HL-60 (cell line): ENCODE measurements around the gene FXN.

Experiments used
- POLR2AphosphoS5 ChIP-seq: IDR thresholded peaks from 2 replicates; pipeline ENCODE4 v1.6.1; 2012; ENCODE audit warnings: low read depth
- TF ChIP-seq, protein P1 (sequence below): IDR thresholded peaks from 2 replicates; pipeline ENCODE4 v1.6.1; 2012; ENCODE audit warnings: low read depth; ENCODE audit not compliant: insufficient replicate concordance
- TF ChIP-seq, protein P2 (sequence below): IDR thresholded peaks from one replicate; pipeline ENCODE4 v1.5.1; 2011; ENCODE audit warnings: low read length, control low read depth, inconsistent platforms; ENCODE audit not compliant: insufficient read depth

GRCh38 chr9:69136779-69137178 is 101.2 kb downstream of the FXN start:
- TF ChIP-seq, protein P1, sequence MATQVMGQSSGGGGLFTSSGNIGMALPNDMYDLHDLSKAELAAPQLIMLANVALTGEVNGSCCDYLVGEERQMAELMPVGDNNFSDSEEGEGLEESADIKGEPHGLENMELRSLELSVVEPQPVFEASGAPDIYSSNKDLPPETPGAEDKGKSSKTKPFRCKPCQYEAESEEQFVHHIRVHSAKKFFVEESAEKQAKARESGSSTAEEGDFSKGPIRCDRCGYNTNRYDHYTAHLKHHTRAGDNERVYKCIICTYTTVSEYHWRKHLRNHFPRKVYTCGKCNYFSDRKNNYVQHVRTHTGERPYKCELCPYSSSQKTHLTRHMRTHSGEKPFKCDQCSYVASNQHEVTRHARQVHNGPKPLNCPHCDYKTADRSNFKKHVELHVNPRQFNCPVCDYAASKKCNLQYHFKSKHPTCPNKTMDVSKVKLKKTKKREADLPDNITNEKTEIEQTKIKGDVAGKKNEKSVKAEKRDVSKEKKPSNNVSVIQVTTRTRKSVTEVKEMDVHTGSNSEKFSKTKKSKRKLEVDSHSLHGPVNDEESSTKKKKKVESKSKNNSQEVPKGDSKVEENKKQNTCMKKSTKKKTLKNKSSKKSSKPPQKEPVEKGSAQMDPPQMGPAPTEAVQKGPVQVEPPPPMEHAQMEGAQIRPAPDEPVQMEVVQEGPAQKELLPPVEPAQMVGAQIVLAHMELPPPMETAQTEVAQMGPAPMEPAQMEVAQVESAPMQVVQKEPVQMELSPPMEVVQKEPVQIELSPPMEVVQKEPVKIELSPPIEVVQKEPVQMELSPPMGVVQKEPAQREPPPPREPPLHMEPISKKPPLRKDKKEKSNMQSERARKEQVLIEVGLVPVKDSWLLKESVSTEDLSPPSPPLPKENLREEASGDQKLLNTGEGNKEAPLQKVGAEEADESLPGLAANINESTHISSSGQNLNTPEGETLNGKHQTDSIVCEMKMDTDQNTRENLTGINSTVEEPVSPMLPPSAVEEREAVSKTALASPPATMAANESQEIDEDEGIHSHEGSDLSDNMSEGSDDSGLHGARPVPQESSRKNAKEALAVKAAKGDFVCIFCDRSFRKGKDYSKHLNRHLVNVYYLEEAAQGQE: no peak
- TF ChIP-seq, protein P2, sequence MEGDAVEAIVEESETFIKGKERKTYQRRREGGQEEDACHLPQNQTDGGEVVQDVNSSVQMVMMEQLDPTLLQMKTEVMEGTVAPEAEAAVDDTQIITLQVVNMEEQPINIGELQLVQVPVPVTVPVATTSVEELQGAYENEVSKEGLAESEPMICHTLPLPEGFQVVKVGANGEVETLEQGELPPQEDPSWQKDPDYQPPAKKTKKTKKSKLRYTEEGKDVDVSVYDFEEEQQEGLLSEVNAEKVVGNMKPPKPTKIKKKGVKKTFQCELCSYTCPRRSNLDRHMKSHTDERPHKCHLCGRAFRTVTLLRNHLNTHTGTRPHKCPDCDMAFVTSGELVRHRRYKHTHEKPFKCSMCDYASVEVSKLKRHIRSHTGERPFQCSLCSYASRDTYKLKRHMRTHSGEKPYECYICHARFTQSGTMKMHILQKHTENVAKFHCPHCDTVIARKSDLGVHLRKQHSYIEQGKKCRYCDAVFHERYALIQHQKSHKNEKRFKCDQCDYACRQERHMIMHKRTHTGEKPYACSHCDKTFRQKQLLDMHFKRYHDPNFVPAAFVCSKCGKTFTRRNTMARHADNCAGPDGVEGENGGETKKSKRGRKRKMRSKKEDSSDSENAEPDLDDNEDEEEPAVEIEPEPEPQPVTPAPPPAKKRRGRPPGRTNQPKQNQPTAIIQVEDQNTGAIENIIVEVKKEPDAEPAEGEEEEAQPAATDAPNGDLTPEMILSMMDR: no peak
- TF ChIP-seq POLR2AphosphoS5: no peak
